ENCODE data around the gene SRGAP2C.
"Not testable (repeated sequence)": the region's sequence is repeated elsewhere in the genome, so short reads cannot be mapped to it uniquely, and the experiment has no call there.

- TF ChIP-seq CTCF, POLR2AphosphoS5 (IDR thresholded peaks at IDR 0.05): not testable (repeated sequence)
Measured at GRCh38 chr1:121324726-121325125, 140.0 kb downstream of the SRGAP2C start.
